ENCODE data around the gene HIC1. TPM values are rescaled to one million over a fixed set of nuclear protein-coding genes. Genes with fewer than 3 reads are reported as not detected.
A peak's percentile ranks its signal among the peaks of the same experiment; 100 is the strongest.

HIC1 gene
- polyA plus RNA-seq, 1 donor (not counting 4 experiments of a cell fraction or from before 2014, with no cell fraction given): 0.64 TPM

DNA sequence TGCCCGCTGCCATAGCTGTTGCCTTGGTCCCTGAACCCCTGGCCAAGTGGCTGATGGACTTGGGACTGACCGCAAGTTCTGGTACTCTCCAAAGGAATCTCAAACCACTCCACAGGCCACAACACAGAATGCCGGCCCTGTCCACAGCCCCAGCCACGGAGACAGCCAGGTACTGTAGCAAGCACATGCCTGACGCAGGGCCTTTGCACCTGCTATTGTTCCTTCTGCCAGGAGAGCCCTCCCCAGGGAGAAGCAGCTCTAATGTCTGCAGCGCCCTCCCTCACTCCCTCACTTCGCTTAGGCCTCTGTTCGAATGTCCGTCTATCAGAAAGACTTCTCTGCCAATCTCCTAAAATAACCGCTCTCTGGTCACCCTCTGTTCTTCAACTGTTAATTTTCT, 45.2 kb upstream of the HIC1 start:
- H2AFZ ChIP-seq (ENCODE audit: control insufficient read depth, low read length): no peak overlapping the region
- H3K4me1 ChIP-seq (ENCODE audit: control insufficient read depth, extremely low read depth, insufficient read depth, low read length): peaks cover 17% of the 10 kb centered on the region
- H3K4me3 ChIP-seq (ENCODE audit: control insufficient read depth in 2 of 3, extremely low read depth in 1 of 3, insufficient read depth in 2 of 3, low read depth in 1 of 3, low read length in 3 of 3): no peak overlapping the region
- dilution Hi-C loops (cut with MboI; ENCODE audit: extremely low pct_ligation_motif_present, low sequenced_read_pairs): no loop called here
- H3K9me3 ChIP-seq (ENCODE audit: control insufficient read depth, low read depth, low read length): no peaks in the 10 kb centered on the region
- TF ChIP-seq EZH2 (IDR thresholded peaks at IDR 0.05; ENCODE audit: low read length): no peak
- TF ChIP-seq, protein P1, sequence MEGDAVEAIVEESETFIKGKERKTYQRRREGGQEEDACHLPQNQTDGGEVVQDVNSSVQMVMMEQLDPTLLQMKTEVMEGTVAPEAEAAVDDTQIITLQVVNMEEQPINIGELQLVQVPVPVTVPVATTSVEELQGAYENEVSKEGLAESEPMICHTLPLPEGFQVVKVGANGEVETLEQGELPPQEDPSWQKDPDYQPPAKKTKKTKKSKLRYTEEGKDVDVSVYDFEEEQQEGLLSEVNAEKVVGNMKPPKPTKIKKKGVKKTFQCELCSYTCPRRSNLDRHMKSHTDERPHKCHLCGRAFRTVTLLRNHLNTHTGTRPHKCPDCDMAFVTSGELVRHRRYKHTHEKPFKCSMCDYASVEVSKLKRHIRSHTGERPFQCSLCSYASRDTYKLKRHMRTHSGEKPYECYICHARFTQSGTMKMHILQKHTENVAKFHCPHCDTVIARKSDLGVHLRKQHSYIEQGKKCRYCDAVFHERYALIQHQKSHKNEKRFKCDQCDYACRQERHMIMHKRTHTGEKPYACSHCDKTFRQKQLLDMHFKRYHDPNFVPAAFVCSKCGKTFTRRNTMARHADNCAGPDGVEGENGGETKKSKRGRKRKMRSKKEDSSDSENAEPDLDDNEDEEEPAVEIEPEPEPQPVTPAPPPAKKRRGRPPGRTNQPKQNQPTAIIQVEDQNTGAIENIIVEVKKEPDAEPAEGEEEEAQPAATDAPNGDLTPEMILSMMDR (optimal IDR thresholded peaks at IDR 0.05 in 1 of 3, IDR thresholded peaks at IDR 0.05 in 1 of 3, conservative IDR thresholded peaks at IDR 0.05 in 1 of 3; ENCODE audit: extremely low read depth in 1 of 3, insufficient read depth in 2 of 3, low read length in 3 of 3): no peak
- no peak overlapping the region for H3K4me2 ChIP-seq (ENCODE audit: control insufficient read depth, extremely low read depth, insufficient read depth, low read depth, low read length)
- no peak for FAIRE-seq
- H3K9ac ChIP-seq (ENCODE audit: control insufficient read depth, extremely low read depth, insufficient read depth, low read length): no peak overlapping the region
- H3K27ac ChIP-seq (ENCODE audit: control insufficient read depth, insufficient read depth, low read length): no peak overlapping the region
- H3K79me2 ChIP-seq (ENCODE audit: control insufficient read depth, insufficient read depth, low read length): no peaks in the 10 kb centered on the region
- H4K20me1 ChIP-seq (ENCODE audit: control insufficient read depth, extremely low read depth, insufficient read depth, low read length): no peaks in the 10 kb centered on the region
- peaks cover 0 to 5% of the 10 kb centered on the region in 2 experiments for H3K36me3 ChIP-seq (ENCODE audit: control insufficient read depth in 2 of 2, extremely low read depth in 1 of 2, insufficient read depth in 2 of 2, low read length in 2 of 2)
- no peak for DNase-seq (ENCODE audit: low read depth, low spot score)
- no peaks in the 10 kb centered on the region for H3K27me3 ChIP-seq (ENCODE audit: control insufficient read depth, extremely low read depth, insufficient read depth, low read length)
- H3K9me1 ChIP-seq (ENCODE audit: control insufficient read depth, extremely low read depth, insufficient read depth, low read length): no peaks in the 10 kb centered on the region

DNA sequence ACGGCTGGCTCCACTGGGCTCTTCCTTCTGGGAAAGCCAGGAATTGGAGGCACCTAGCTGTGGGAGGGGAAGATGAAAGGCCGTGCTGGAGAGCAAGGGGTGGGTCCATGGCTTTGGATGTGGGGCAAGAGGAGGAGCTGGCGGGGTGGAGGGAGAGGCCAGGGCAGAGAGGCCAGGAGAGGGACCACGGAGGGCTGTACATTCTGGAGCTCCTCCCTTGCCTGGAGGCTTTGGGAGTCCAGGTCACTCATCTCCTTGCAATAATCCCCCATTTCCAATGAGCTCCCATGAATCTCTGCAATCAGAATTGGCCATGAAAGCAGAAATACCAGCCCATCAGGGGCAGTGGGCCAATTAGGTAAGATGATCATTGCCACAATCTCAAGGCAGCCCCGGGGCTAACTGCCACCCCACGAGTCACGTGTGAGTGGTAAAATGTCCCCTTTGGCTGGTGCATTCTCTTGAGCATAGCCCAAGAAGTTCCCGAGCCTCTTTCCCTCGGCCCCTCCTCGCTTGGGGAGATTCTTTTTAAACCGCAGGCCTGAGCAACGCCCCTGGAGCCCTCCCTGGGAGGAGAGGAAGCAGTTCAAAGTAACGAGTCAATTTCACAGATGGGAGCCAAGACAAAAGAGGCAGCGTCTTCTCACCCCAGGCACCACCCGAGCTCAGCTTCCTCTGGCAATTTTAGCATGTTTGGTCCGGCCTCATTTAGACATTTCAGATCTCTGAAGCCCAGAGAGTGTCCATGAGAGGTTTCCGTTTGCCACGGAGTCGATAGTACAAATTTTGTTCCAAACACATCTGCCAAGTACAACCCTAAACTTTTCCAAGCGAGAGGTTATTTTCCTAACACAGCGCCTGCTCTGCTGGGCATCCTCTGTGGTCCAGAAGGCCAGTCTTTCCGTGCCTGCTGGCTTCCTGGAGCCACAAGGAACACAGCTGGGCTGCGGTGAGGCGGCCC, 43.2 kb upstream of the HIC1 start:
- Histone ChIP-seq H3K36me3 (ENCODE audit: control insufficient read depth in 2 of 2, extremely low read depth in 1 of 2, insufficient read depth in 2 of 2, low read length in 2 of 2) (peaks cover 0 to 5% of the 10 kb centered on the region in 2 experiments), H4K20me1 (ENCODE audit: control insufficient read depth, extremely low read depth, insufficient read depth, low read length) (no peaks in the 10 kb centered on the region), H3K79me2 (ENCODE audit: control insufficient read depth, insufficient read depth, low read length) (no peaks in the 10 kb centered on the region), H3K27ac (ENCODE audit: control insufficient read depth, insufficient read depth, low read length) (peak overlapping the region; percentile 34), H3K27me3 (ENCODE audit: control insufficient read depth, extremely low read depth, insufficient read depth, low read length) (no peaks in the 10 kb centered on the region), H3K4me1 (ENCODE audit: control insufficient read depth, extremely low read depth, insufficient read depth, low read length) (peaks cover 21% of the 10 kb centered on the region), H3K9me1 (ENCODE audit: control insufficient read depth, extremely low read depth, insufficient read depth, low read length) (no peaks in the 10 kb centered on the region), H3K4me2 (ENCODE audit: control insufficient read depth, extremely low read depth, insufficient read depth, low read depth, low read length) (peak overlapping the region; percentile 83), H2AFZ (ENCODE audit: control insufficient read depth, low read length) (peak overlapping the region; percentile 55), H3K9ac (ENCODE audit: control insufficient read depth, extremely low read depth, insufficient read depth, low read length) (peak overlapping the region; percentile 26), H3K9me3 (ENCODE audit: control insufficient read depth, low read depth, low read length) (no peaks in the 10 kb centered on the region), H3K4me3 (ENCODE audit: control insufficient read depth in 2 of 3, extremely low read depth in 1 of 3, insufficient read depth in 2 of 3, low read depth in 1 of 3, low read length in 3 of 3) (peak overlapping the region in 2 of 3 experiments; percentile 5 to 23)
- FAIRE-seq: peak; percentile 90
- dilution Hi-C loops (cut with MboI; ENCODE audit: extremely low pct_ligation_motif_present, low sequenced_read_pairs): no loop called here
- no peak for TF ChIP-seq EZH2 (IDR thresholded peaks at IDR 0.05; ENCODE audit: low read length)
- TF ChIP-seq, protein P1 (optimal IDR thresholded peaks at IDR 0.05 in 1 of 3, IDR thresholded peaks at IDR 0.05 in 1 of 3, conservative IDR thresholded peaks at IDR 0.05 in 1 of 3; ENCODE audit: extremely low read depth in 1 of 3, insufficient read depth in 2 of 3, low read length in 3 of 3): no peak
- DNase-seq (ENCODE audit: low read depth, low spot score): no peak
